Endothelial cell of umbilical vein (primary cell): ENCODE results near the gene NTN3. TPM values are rescaled to one million over a fixed set of nuclear protein-coding genes. Genes with fewer than 3 reads are reported as not detected.
A peak's percentile ranks its signal among the peaks of the same experiment; 100 is the strongest.

Experiments
- BruUV-seq: library from RNA; stranded (reverse); fragments of 400-500 nt; replicated peaks from 2 replicates; lab custom pipeline; 2021; lab: Mats Ljungman, UMichigan
- CTCF ChIA-PET: fragments of 300-600, 350-600 bp; sonication (Branson Sonifier 250); formaldehyde crosslinking; loops from one replicate; lab custom pipeline; 2021; ENCODE audit warnings: antibody characterized with exemption, inconsistent platforms; lab: Charles Lee
- POLR2A ChIA-PET: fragments of 300-600, 350-600 bp; sonication (Branson Sonifier 250); formaldehyde crosslinking; loops from one replicate; lab custom pipeline; 2021; ENCODE audit warnings: antibody characterized with exemption, inconsistent platforms; lab: Charles Lee
- DNase-seq: peaks from one replicate; pipeline ENCODE4 v3.0.0-alpha.2; 2011; ENCODE audit warnings: low read depth, low spot score
- FAIRE-seq: peaks from 2 replicates; lab custom pipeline; 2011; peaks lifted over from hg19 to GRCh38; lab: Jason Lieb, UNC
- H2AFZ ChIP-seq: 2 replicates; pipeline ENCODE4 v1.6.0; 2012; ENCODE audit warnings: low read depth, low read length, control low read depth, inconsistent platforms
- H3K27ac ChIP-seq: 2 replicates; pipeline ENCODE4 v1.5.1; 2011; ENCODE audit warnings: low read depth, mild to moderate bottlenecking, control low read depth, low read length, moderate library complexity; ENCODE audit not compliant: insufficient read depth
- H3K27me3 ChIP-seq, 2 experiments: 2 replicates each; pipeline versions ENCODE4 v1.6.0 to v1.6.1; 2011; ENCODE audit warnings: low read length in 2 of 2, mixed read lengths in 1 of 2; ENCODE audit not compliant: control insufficient read depth in 2 of 2, insufficient read depth in 2 of 2
- H3K36me3 ChIP-seq, 2 experiments: 2 replicates in 1 of 2; 3 replicates in 1 of 2; pipeline ENCODE4 v1.5.1; 2011; ENCODE audit warnings: low read length in 2 of 2, mild to moderate bottlenecking in 1 of 2, moderate library complexity in 1 of 2; ENCODE audit not compliant: control insufficient read depth in 2 of 2, insufficient read depth in 2 of 2; ENCODE audit errors: extremely low read depth in 1 of 2
- H3K4me1 ChIP-seq: 3 replicates; pipeline ENCODE4 v1.5.1; 2011; ENCODE audit warnings: mild to moderate bottlenecking, low read length; ENCODE audit not compliant: control insufficient read depth, insufficient read depth; ENCODE audit errors: extremely low read depth
- H3K4me2 ChIP-seq: 2 replicates; pipeline ENCODE4 v1.6.1; 2011; ENCODE audit warnings: low read length, control low read depth, mixed read lengths; ENCODE audit not compliant: insufficient read depth
- H3K4me3 ChIP-seq, 3 experiments: fragments of 200-600 bp in 1 of 3; sonication (generic), shearing (Covaris generic) in 1 of 3; replicated peaks in 1 of 3; 2 replicates each; pipeline ENCODE4 v1.5.1; 2011 to 2016; ENCODE audit warnings: control low read depth in 3 of 3, low read length in 3 of 3, mild to moderate bottlenecking in 2 of 3, inconsistent platforms in 1 of 3, low read depth in 1 of 3, moderate library complexity in 1 of 3; ENCODE audit not compliant: insufficient read depth in 1 of 3
- H3K79me2 ChIP-seq: 2 replicates; pipeline ENCODE4 v1.6.0; 2012; ENCODE audit warnings: low read length, inconsistent platforms; ENCODE audit not compliant: control insufficient read depth, insufficient read depth
- H3K9ac ChIP-seq: replicated peaks from 2 replicates; pipeline ENCODE3; 2011; ENCODE audit warnings: low read length, control low read depth; ENCODE audit not compliant: insufficient read depth; ENCODE audit errors: extremely low read depth
- H3K9me1 ChIP-seq: replicated peaks from 3 replicates; pipeline ENCODE4 v1.6.0; 2011; ENCODE audit warnings: mild to moderate bottlenecking, low read length; ENCODE audit not compliant: control insufficient read depth, insufficient read depth; ENCODE audit errors: extremely low read depth
- H3K9me3 ChIP-seq: replicated peaks from 2 replicates; pipeline ENCODE4 v1.5.1; 2012; ENCODE audit warnings: low read length, inconsistent platforms; ENCODE audit not compliant: control insufficient read depth, insufficient read depth
- H4K20me1 ChIP-seq: replicated peaks from 2 replicates; pipeline ENCODE3; 2011; ENCODE audit warnings: mild to moderate bottlenecking, low read length; ENCODE audit not compliant: control insufficient read depth, insufficient read depth; ENCODE audit errors: extremely low read depth
- CTCF ChIP-seq, 2 donors: IDR thresholded peaks; 1 replicate in 1 of 2; 2 replicates in 1 of 2; pipeline ENCODE4 v1.5.1; 2011; ENCODE audit warnings: low read length in 2 of 2, mild to moderate bottlenecking in 2 of 2, moderate library complexity in 2 of 2, control low read depth in 1 of 2, inconsistent platforms in 1 of 2, low read depth in 1 of 2; ENCODE audit not compliant: insufficient read depth in 1 of 2; ENCODE audit errors: extremely low read depth in 1 of 2
- EZH2 ChIP-seq: IDR thresholded peaks from 2 replicates; pipeline ENCODE4 v1.6.1; 2012; ENCODE audit warnings: borderline replicate concordance, low read depth, mild to moderate bottlenecking, moderate library complexity, low read length, inconsistent platforms; ENCODE audit not compliant: severe bottlenecking
- FOS ChIP-seq: IDR thresholded peaks from 2 replicates; pipeline ENCODE4 v1.6.1; 2011; ENCODE audit warnings: mild to moderate bottlenecking, low read length, moderate library complexity, borderline replicate concordance; ENCODE audit not compliant: insufficient read depth
- GATA2 ChIP-seq: IDR thresholded peaks from 2 replicates; pipeline ENCODE4 v1.7.0; 2011; ENCODE audit warnings: low read depth, mild to moderate bottlenecking, moderate library complexity, mixed read lengths, low read length; ENCODE audit not compliant: insufficient read length, insufficient read depth
- JUN ChIP-seq: IDR thresholded peaks from 2 replicates; pipeline ENCODE4 v1.6.1; 2011; ENCODE audit warnings: borderline replicate concordance, low read depth; ENCODE audit not compliant: insufficient read length, insufficient read depth
- MAX ChIP-seq: IDR thresholded peaks from 2 replicates; pipeline ENCODE4 v1.6.1; 2011; ENCODE audit not compliant: insufficient read depth, insufficient read length
- MYC ChIP-seq: IDR thresholded peaks from one replicate; pipeline ENCODE4 v1.6.1; 2011; ENCODE audit warnings: mild to moderate bottlenecking, low read depth, low read length
- POLR2A ChIP-seq: IDR thresholded peaks from 2 replicates; pipeline ENCODE4 v1.6.1; 2012; ENCODE audit warnings: low read depth, mild to moderate bottlenecking, control low read depth, low read length
- POLR2AphosphoS5 ChIP-seq: IDR thresholded peaks from 2 replicates; pipeline ENCODE4 v1.6.1; 2012; ENCODE audit warnings: low read depth, mild to moderate bottlenecking, control low read depth, low read length, moderate library complexity; ENCODE audit not compliant: insufficient read depth
- dilution Hi-C: fragments of 300-500 bp; cut with MboI; formaldehyde crosslinking; loops from one replicate; pipeline ENCODE4 v1.15.0; 2019; ENCODE audit warnings: low sequenced_read_pairs; ENCODE audit not compliant: extremely low pct_ligation_motif_present
- intact Hi-C: fragments of 100-400 bp; cut with micrococcal nuclease; formaldehyde crosslinking; loops from one replicate; pipeline ENCODE4 v1.10.0; 2022
- polyA plus RNA-seq, 4 experiments: library from polyadenylated mRNA; depleted of rRNA in 3 of 4; stranded (reverse) in 3 of 4; unstranded in 1 of 4; fragments of >200 nt; gene quantifications; 2 replicates each; pipeline versions ENCODE4 v1.2.1 to v1.2.3, GENCODE V29; 2011 to 2012; ENCODE audit warnings: missing spikeins in 1 of 4
- total RNA-seq: library from RNA; stranded (reverse); gene quantifications from 2 replicates; pipeline ENCODE4 v1.2.3, GENCODE V29; 2021

NTN3 gene
- total and polyA plus RNA-seq, 2 donors (not counting 3 experiments of a cell fraction or from before 2014, with no cell fraction given), result 0.15 TPM; not detected in 1

- intact Hi-C loops, result no loop called here
- DNase-seq (no peak), FAIRE-seq (peak; percentile 48)
- H3K9ac ChIP-seq, result peak overlapping the region; percentile 88
- POLR2A ChIA-PET, result interaction anchor here (1.3 kb wide), 1 partner anchor 9 kb away, joined by 3 read pairs; no protein-coding TSS in a partner anchor
- CTCF ChIA-PET, result no interaction called here
- BruUV-seq, result no TSS peak
- peaks cover 57% of the 10 kb centered on the region for H3K79me2 ChIP-seq
- no peaks in the 10 kb centered on the region for H3K9me3 ChIP-seq
- dilution Hi-C loops, result no loop called here
- H4K20me1 ChIP-seq, result peaks cover 2% of the 10 kb centered on the region
- peak overlapping the region; percentile 72 for H3K27ac ChIP-seq
- H3K4me2 ChIP-seq, result peak overlapping the region; percentile 89
- peak overlapping the region; percentile 52 to 91 (median 73) for H3K4me3 ChIP-seq
- TF ChIP-seq MAX (no peak), GATA2 (no peak), MYC (no peak), JUN (no peak), POLR2A (no peak)
- H3K36me3 ChIP-seq, result peaks cover 0 to 2% of the 10 kb centered on the region in 2 experiments
- H3K27me3 ChIP-seq, result no peaks in the 10 kb centered on the region
- H2AFZ ChIP-seq, result no peak overlapping the region
- H3K4me1 ChIP-seq, result peaks cover 26% of the 10 kb centered on the region
- H3K9me1 ChIP-seq, result no peaks in the 10 kb centered on the region
These were observed 43.5 kb downstream of the NTN3 start for GRCh38 chr16:2514333-2515179.

GRCh38 chr16:2515180-2515851 lies 44.2 kb downstream of the NTN3 start:
- no peaks in the 10 kb centered on the region for H3K9me1 ChIP-seq
- peak; percentile 8 for FAIRE-seq
- TF ChIP-seq FOS (no peak), GATA2 (no peak), MYC (no peak), POLR2A (no peak), CTCF (IDR thresholded peaks at IDR 0.05; ENCODE audit: extremely low read depth in 1 of 2, insufficient read depth in 1 of 2, low read depth in 1 of 2, low read length in 2 of 2) (no peak), EZH2 (no peak), MAX (no peak), POLR2AphosphoS5 (no peak), JUN (no peak)
- CTCF ChIA-PET, result interaction anchor here (1.1 kb wide), 1 partner anchor 14 kb away, joined by 4 read pairs; no protein-coding TSS in a partner anchor
- H4K20me1 ChIP-seq, result peaks cover 2% of the 10 kb centered on the region
- no peak overlapping the region for H2AFZ ChIP-seq
- peak overlapping the region; percentile 52 to 91 (median 73) for H3K4me3 ChIP-seq
- peaks cover 0 to 2% of the 10 kb centered on the region in 2 experiments for H3K36me3 ChIP-seq
- H3K4me1 ChIP-seq, result peaks cover 26% of the 10 kb centered on the region
- no peak for DNase-seq
- H3K9ac ChIP-seq, result peak overlapping the region; percentile 88
- H3K9me3 ChIP-seq, result no peaks in the 10 kb centered on the region
- dilution Hi-C loops (no loop called here), intact Hi-C loops (no loop called here)
- H3K4me2 ChIP-seq, result peak overlapping the region; percentile 89
- POLR2A ChIA-PET, result interaction anchor here (1.3 kb wide), 1 partner anchor 9 kb away, joined by 3 read pairs; no protein-coding TSS in a partner anchor
- TSS peak; percentile 15 for BruUV-seq
- H3K79me2 ChIP-seq, result peaks cover 58% of the 10 kb centered on the region
- H3K27ac ChIP-seq, result peak overlapping the region; percentile 15
- H3K27me3 ChIP-seq, result no peaks in the 10 kb centered on the region
